ENCODE measurements around the gene TGM5.
A peak's percentile ranks its signal among the peaks of the same experiment; 100 is the strongest.
"Not testable (repeated sequence)": the region's sequence is repeated elsewhere in the genome, so short reads cannot be mapped to it uniquely, and the experiment has no call there.

TGM5 gene

GRCh38 chr15:43244092-43244491 is 22.6 kb downstream of the TGM5 start:
- DNase-seq, result no peak

GRCh38 chr15:43243020-43243645 is 23.6 kb downstream of the TGM5 start:
- DNase-seq, result no peak

- DNase-seq, result no peak
Observed at GRCh38 chr15:43242616-43243015, 24.1 kb downstream of the TGM5 start.

GRCh38 chr15:43241100-43241499 is 25.6 kb downstream of the TGM5 start:
- DNase-seq, result no peak

GRCh38 chr15:43239732-43240491 is 26.8 kb downstream of the TGM5 start:
- DNase-seq, result no peak

- DNase-seq, result no peak
Observed at GRCh38 chr15:43238671-43239131, 28.0 kb downstream of the TGM5 start.

GRCh38 chr15:43237842-43238470 is 28.8 kb downstream of the TGM5 start:
- DNase-seq, result no peak

GRCh38 chr15:43235536-43235935 is 31.2 kb downstream of the TGM5 start:
- DNase-seq, result no peak

- no peak for DNase-seq
Observed at GRCh38 chr15:43232289-43232874, 34.3 kb downstream of the TGM5 start.

GRCh38 chr15:43230640-43231115 is 36.0 kb downstream of the TGM5 start:
- DNase-seq, result no peak

GRCh38 chr15:43229977-43230376 is 36.8 kb downstream of the TGM5 start:
- DNase-seq, result no peak

GRCh38 chr15:43226436-43227305 is 40.1 kb downstream of the TGM5 start:
- no peak for DNase-seq

- DNase-seq, result not testable (repeated sequence)
Observed at GRCh38 chr15:43225950-43226255, 40.8 kb downstream of the TGM5 start.

- peak; percentile 42 to 61 for DNase-seq
Observed at GRCh38 chr15:43225201-43225949, 41.4 kb downstream of the TGM5 start.

GRCh38 chr15:43221422-43221821 is 45.3 kb downstream of the TGM5 start:
- no peak for DNase-seq

- no peak for DNase-seq
Observed at GRCh38 chr15:43220991-43221403, 45.7 kb downstream of the TGM5 start, which contains the start of gene EPB42. EPB42 (minus strand) TSS chr15:43221018; CDS start chr15:43220825, 193 bp downstream.

GRCh38 chr15:43219929-43220928 is 46.5 kb downstream of the TGM5 start:
- no peak for DNase-seq

- no peak for DNase-seq
Observed at GRCh38 chr15:43218908-43219706, 47.6 kb downstream of the TGM5 start.

GRCh38 chr15:43215961-43216360 is 50.8 kb downstream of the TGM5 start:
- DNase-seq, result no peak

Data from CD4-positive, alpha-beta T cell treated with Interleukin-1 beta for 1 hour (primary cell).